AG09319 (cell line): ENCODE data around the gene TTLL5.

Experiments
- DNase-seq: peaks from one replicate; pipeline ENCODE4 v3.0.0-alpha.2; 2010; ENCODE audit warnings: low read depth; ENCODE audit errors: extremely low read depth
- TF ChIP-seq, protein P1 (sequence below): IDR thresholded peaks from 2 replicates; pipeline ENCODE4 v1.5.1; 2011; ENCODE audit warnings: low read depth, mild to moderate bottlenecking, inconsistent platforms, low read length, moderate library complexity

The TTLL5 gene

DNA sequence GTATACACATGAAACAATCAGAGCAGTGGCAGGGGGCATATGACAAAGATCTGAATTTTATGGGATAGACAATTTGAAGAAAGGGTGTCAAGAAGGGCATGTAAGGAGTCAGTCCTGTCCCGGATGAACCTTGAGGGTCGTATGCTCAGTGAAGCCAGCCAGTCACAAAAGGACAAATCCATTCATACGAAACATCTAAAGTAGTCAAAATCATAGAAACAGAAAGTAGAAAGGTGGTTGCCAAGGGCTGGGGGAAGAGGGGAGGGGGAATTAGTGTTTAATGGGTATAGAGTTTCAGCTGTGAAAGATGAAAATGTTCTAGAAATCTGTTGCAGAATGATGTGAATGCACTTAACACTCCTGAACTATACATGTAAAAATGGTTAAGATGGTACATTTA is 163.3 kb downstream of the TTLL5 start:
- DNase-seq: no peak
- TF ChIP-seq, protein P1, sequence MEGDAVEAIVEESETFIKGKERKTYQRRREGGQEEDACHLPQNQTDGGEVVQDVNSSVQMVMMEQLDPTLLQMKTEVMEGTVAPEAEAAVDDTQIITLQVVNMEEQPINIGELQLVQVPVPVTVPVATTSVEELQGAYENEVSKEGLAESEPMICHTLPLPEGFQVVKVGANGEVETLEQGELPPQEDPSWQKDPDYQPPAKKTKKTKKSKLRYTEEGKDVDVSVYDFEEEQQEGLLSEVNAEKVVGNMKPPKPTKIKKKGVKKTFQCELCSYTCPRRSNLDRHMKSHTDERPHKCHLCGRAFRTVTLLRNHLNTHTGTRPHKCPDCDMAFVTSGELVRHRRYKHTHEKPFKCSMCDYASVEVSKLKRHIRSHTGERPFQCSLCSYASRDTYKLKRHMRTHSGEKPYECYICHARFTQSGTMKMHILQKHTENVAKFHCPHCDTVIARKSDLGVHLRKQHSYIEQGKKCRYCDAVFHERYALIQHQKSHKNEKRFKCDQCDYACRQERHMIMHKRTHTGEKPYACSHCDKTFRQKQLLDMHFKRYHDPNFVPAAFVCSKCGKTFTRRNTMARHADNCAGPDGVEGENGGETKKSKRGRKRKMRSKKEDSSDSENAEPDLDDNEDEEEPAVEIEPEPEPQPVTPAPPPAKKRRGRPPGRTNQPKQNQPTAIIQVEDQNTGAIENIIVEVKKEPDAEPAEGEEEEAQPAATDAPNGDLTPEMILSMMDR: no peak

DNA sequence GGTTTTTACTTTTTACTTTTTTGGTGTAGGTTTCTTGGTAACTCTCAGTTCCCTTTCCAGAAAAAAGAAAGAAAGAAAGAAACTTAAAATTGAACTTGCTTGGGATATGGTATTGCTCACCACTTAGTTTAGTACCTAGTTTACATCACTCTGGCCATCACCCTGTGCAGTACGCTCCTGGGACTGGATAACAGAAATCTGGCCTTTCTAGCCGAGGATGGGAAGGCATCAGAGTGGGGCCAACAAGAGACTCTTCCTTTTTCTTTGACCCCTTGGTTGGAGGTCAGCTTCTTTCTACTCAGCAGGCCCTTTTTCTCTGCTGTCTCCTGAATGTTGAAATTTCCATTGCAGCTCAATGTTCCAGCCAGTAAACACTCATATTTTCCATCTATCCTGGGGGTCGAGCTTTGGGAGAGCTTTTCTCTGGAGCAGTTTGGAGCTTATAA is 164.1 kb downstream of the TTLL5 start:
- TF ChIP-seq, protein P1: no peak
- no peak for DNase-seq

DNA sequence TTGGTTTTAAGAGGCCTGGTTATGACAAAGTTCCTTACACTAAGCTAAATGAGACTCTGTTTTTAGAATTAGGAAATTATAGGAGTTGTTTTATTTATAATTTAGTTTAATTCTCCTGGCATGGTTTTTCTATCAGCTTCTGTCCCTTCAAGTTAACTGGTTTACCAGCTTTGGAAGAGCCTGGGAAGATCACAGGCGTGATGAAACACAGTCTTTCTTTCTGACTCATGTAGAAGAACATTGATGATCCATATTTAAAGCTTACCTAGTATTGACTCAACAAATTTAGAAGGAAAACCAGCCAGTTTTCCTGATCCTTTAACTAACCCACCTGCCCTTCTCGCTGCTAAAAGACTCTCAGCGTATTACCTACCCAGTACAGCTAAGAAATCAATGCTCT is 165.6 kb downstream of the TTLL5 start:
- no peak for DNase-seq
- TF ChIP-seq, protein P1: no peak

DNA sequence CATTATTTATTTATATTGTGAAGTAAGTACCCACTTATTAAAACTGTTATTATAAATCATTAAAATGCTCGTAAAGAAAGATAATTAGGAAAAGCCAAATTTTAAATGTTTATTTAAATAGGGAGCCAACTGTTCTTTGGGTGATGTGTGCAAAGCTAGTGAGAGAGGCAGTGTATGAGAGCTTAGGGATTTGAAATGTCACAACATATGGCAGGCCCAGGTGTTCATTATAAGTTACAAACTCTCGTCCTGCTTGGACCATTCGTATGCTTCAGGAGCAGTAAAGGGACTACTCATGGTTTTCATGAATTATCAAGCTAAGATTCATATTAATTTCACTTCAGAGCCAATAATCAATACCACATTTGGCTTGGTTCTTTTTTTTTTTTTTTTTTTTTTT is 166.3 kb downstream of the TTLL5 start:
- DNase-seq: no peak
- TF ChIP-seq, protein P1: no peak

DNA sequence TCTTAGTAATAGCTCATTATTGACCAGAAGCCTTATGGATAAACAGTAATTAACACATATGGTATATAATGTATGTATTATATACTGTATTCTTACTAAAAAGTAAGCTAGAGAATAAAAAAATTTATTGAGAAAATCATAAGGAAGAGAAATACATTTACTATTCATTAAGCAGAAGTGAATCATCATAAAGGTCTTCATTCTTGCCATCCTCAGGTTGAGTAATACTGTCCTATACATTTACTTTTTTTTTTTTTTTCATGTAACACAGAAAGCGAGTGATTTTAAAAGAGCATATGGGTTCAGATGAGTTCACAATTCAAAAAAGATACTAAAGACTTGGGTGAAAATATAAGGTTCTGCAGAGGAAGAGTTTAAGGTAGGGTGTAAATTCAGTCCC is 168.3 kb downstream of the TTLL5 start:
- no peak for DNase-seq
- TF ChIP-seq, protein P1: no peak

DNA sequence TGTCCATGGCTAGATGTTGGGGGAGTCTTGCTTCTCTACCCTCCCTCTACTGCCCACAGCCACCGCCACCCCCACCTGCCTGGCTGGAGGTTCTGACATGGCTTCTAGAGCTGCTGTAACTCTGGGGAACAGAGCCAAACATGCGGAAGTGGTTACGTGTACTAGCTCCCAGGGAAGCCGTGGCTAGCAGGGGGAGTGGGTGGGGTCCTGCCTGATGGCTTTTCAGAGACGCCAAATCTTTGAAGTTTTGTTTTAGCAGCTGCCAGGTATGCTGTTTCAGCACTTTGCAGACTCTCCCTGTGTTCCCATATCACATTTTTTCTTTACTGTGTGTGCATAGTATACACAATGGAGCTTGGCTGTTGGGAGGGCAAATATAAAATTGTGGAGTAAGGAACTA is 170.4 kb downstream of the TTLL5 start:
- DNase-seq: peak; percentile 53
- TF ChIP-seq, protein P1: no peak

DNA sequence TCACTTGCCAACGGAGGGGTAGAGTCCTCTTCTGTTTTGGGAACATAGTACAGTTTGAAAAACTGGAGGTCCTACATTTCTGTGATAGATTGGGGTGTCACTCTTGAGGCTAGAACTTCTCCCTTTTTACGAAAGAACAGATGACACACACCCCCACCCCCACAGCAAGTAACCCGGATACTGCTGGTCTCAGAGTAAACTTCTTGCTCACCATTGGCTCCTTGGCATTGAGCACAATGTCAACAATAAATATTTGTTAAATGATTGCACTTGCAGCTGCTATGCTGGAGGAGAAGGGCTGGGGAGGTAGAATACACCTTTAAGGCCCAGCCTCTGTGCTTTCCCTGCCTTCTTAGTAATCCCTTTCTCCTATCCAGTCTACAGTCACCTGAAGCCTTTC is 170.9 kb downstream of the TTLL5 start:
- TF ChIP-seq, protein P1: no peak
- DNase-seq: no peak
